GM12892 (cell line): Measurements from ENCODE around the gene MUC5AC.

Experiments used
- POLR2A ChIP-seq: IDR thresholded peaks from 2 replicates; pipeline ENCODE4 v1.6.1; 2011; ENCODE audit warnings: low read depth, low read length, control low read depth
- POLR2AphosphoS5 ChIP-seq: IDR thresholded peaks from 2 replicates; pipeline ENCODE4 v1.6.1; 2011; ENCODE audit warnings: low read depth, low read length, control low read depth
- TAF1 ChIP-seq: IDR thresholded peaks from 2 replicates; pipeline ENCODE4 v1.6.1; 2011; ENCODE audit warnings: low read depth, mild to moderate bottlenecking, control low read depth, low read length, borderline replicate concordance

GRCh38 chr11:1194977-1195681 lies 37.4 kb downstream of the MUC5AC start:
- TF ChIP-seq TAF1 (no peak), POLR2A (no peak), POLR2AphosphoS5 (no peak)
